HepG2 (cell line): Measurements from ENCODE around the gene SLC13A3. TPM values are rescaled to one million over a fixed set of nuclear protein-coding genes. Genes with fewer than 3 reads are reported as not detected.

Experiments
- ASH2L ChIP-seq: fragments of 300-600, 200-600 bp; sonication (generic); IDR thresholded peaks from 2 replicates; pipeline ENCODE4 v1.7.0; 2017; ENCODE audit warnings: low read depth, mild to moderate bottlenecking, moderate library complexity, mixed read lengths, low read length; ENCODE audit not compliant: insufficient read length
- CREM ChIP-seq, 2 experiments: sonication (generic) in 1 of 2; formaldehyde crosslinking in 1 of 2; IDR thresholded peaks; 2 replicates each; pipeline versions ENCODE4 v1.4.0 to v1.6.1; 2016 to 2020; ENCODE audit warnings: antibody characterized with exemption in 1 of 2, mild to moderate bottlenecking in 1 of 2, missing genetic modification reagents in 1 of 2
- ESRRA ChIP-seq: sonication (generic); formaldehyde crosslinking; IDR thresholded peaks from 2 replicates; pipeline ENCODE4 v1.5.1; 2020; ENCODE audit warnings: mild to moderate bottlenecking, low read depth, missing genetic modification reagents
- FOXA1 ChIP-seq, 2 experiments: fragments of 450-650 bp in 1 of 2; sonication (generic) in 1 of 2; formaldehyde crosslinking in 1 of 2; IDR thresholded peaks; 2 replicates each; pipeline versions ENCODE4 v1.4.0 to v1.6.1; 2016 to 2020; ENCODE audit warnings: missing genetic modification reagents in 1 of 2
- FOXO1 ChIP-seq: sonication (generic); formaldehyde crosslinking; IDR thresholded peaks from 2 replicates; pipeline ENCODE4 v1.4.0; 2020; ENCODE audit warnings: missing genetic modification reagents
- GABPB1 ChIP-seq: IDR thresholded peaks from 2 replicates; pipeline ENCODE4 v1.6.1; 2016; ENCODE audit warnings: mild to moderate bottlenecking, missing genetic modification reagents, moderate library complexity, missing compliant biosample characterization
- GTF3A ChIP-seq: sonication (generic); formaldehyde crosslinking; conservative IDR thresholded peaks from 2 replicates; pipeline ENCODE4 v1.4.0; 2020; ENCODE audit warnings: mild to moderate bottlenecking, missing genetic modification reagents
- GZF1 ChIP-seq: sonication (generic); formaldehyde crosslinking; IDR thresholded peaks from 2 replicates; pipeline ENCODE4 v1.5.1; 2020; ENCODE audit warnings: mild to moderate bottlenecking, missing genetic modification reagents
- NPAS2 ChIP-seq: sonication (generic); formaldehyde crosslinking; IDR thresholded peaks from 2 replicates; pipeline ENCODE4 v1.8.0; 2022; ENCODE audit warnings: mild to moderate bottlenecking, missing genetic modification reagents, borderline replicate concordance
- PREB ChIP-seq: sonication (generic); formaldehyde crosslinking; IDR thresholded peaks from 2 replicates; pipeline ENCODE4 v1.4.0; 2020; ENCODE audit warnings: missing genetic modification reagents
- SOX13 ChIP-seq, 3 experiments: fragments of 450-650 bp in 1 of 3; sonication (generic) in 1 of 3; formaldehyde crosslinking in 1 of 3; IDR thresholded peaks in 2 of 3; conservative IDR thresholded peaks in 1 of 3; 2 replicates each; pipeline versions ENCODE4 v1.5.0 to v1.6.1; 2016 to 2020; ENCODE audit warnings: antibody characterized with exemption in 1 of 3, mild to moderate bottlenecking in 1 of 3, missing compliant biosample characterization in 1 of 3, missing genetic modification reagents in 1 of 3, moderate library complexity in 1 of 3
- TEAD2 ChIP-seq: sonication (generic); formaldehyde crosslinking; IDR thresholded peaks from 2 replicates; pipeline ENCODE4 v1.9.0; 2021; ENCODE audit warnings: missing genetic modification reagents
- YEATS4 ChIP-seq: sonication (generic); formaldehyde crosslinking; IDR thresholded peaks from 2 replicates; pipeline ENCODE4 v1.4.0; 2020; ENCODE audit warnings: missing genetic modification reagents, borderline replicate concordance
- ZBED4 ChIP-seq: sonication (generic); formaldehyde crosslinking; IDR thresholded peaks from 2 replicates; pipeline ENCODE4 v1.4.0; 2020; ENCODE audit warnings: missing genetic modification reagents, borderline replicate concordance
- ZFP36L2 ChIP-seq: sonication (generic); formaldehyde crosslinking; IDR thresholded peaks from 2 replicates; pipeline ENCODE4 v1.4.0; 2020; ENCODE audit warnings: missing genetic modification reagents
- ZNF24 ChIP-seq: fragments of 450-650 bp; IDR thresholded peaks from 2 replicates; pipeline ENCODE4 v1.6.1; 2017; ENCODE audit warnings: antibody characterized with exemption, mild to moderate bottlenecking
- ZNF362 ChIP-seq: sonication (generic); formaldehyde crosslinking; IDR thresholded peaks from 2 replicates; pipeline ENCODE4 v1.4.0; 2020; ENCODE audit warnings: missing genetic modification reagents, mild to moderate bottlenecking, borderline replicate concordance
- ZNF577 ChIP-seq: sonication (generic); formaldehyde crosslinking; IDR thresholded peaks from 2 replicates; pipeline ENCODE4 v1.4.0; 2020; ENCODE audit warnings: mild to moderate bottlenecking, low read depth, missing genetic modification reagents, borderline replicate concordance
- ZNF589 ChIP-seq: sonication (generic); formaldehyde crosslinking; conservative IDR thresholded peaks from 2 replicates; pipeline ENCODE4 v1.8.0; 2022; ENCODE audit warnings: mild to moderate bottlenecking, moderate library complexity, missing genetic modification reagents
- ZNF639 ChIP-seq: conservative IDR thresholded peaks from 2 replicates; pipeline ENCODE4 v1.6.1; 2018; ENCODE audit warnings: missing genetic modification reagents
- ZNF891 ChIP-seq: sonication (generic); formaldehyde crosslinking; IDR thresholded peaks from 2 replicates; pipeline ENCODE4 v1.5.0; 2020; ENCODE audit warnings: mild to moderate bottlenecking, missing genetic modification reagents
- polyA plus RNA-seq, 8 experiments: library from polyadenylated mRNA; depleted of rRNA in 3 of 8; stranded (reverse) in 7 of 8; unstranded in 1 of 8; fragments of >200 nt; fragmentation: Illumina TruSeq in 4 of 8; extraction: Trizol in 4 of 8; gene quantifications; 2 replicates each; pipeline versions ENCODE4 v1.2.1 to v1.2.3, GENCODE V29; 2011 to 2016; ENCODE audit warnings: low read depth in 4 of 8, missing spikeins in 1 of 8, mixed read lengths in 1 of 8; ENCODE audit not compliant: insufficient read depth in 1 of 8
- total RNA-seq, 5 experiments: library from RNA; depleted of rRNA; stranded (reverse); fragments of >200 nt; fragmentation: Illumina TruSeq; extraction: Trizol; gene quantifications; 2 replicates each; pipeline ENCODE4 v1.2.3, GENCODE V29; 2016; ENCODE audit warnings: low read depth in 1 of 5

Gene SLC13A3
- total and polyA plus RNA-seq, 2 of the 13 experiments (the other 11 are each of a cell fraction or from before 2014, with no cell fraction given): 66.5 to 76.0 TPM

- TF ChIP-seq ZFP36L2 (CRISPR knock-in tag) (0 out of 2 replicates have a peak, but pooled peaks have one; percentile 27), ZNF639 (CRISPR knock-in tag) (peak; percentile 90), FOXO1 (CRISPR knock-in tag) (peak; percentile 100), ZNF24 (peak; percentile 70), YEATS4 (peak; percentile 97), CREM (IDR thresholded peaks at IDR 0.05) (peak; percentile 99), CREM (CRISPR knock-in tag; IDR thresholded peaks at IDR 0.05) (no peak), GABPB1 (CRISPR knock-in tag) (peak; percentile 78), ZNF577 (no peak), ESRRA (CRISPR knock-in tag) (peak; percentile 100), ZNF589 (CRISPR knock-in tag) (peak; percentile 96), GTF3A (CRISPR knock-in tag) (no peak), ZNF891 (CRISPR knock-in tag) (no peak), ZNF362 (CRISPR knock-in tag) (peak; percentile 93), PREB (no peak), TEAD2 (CRISPR knock-in tag) (no peak), GZF1 (CRISPR knock-in tag) (peak; percentile 81; the same call in 1 of the 2 replicates), ASH2L (peak; percentile 99), NPAS2 (CRISPR knock-in tag) (no peak), SOX13 (IDR thresholded peaks at IDR 0.05) (peak; percentile 100), SOX13 (CRISPR knock-in tag; conservative IDR thresholded peaks at IDR 0.05 in 1 of 2, IDR thresholded peaks at IDR 0.05 in 1 of 2) (peak; percentile 20 to 100; a peak in 2 of 4 replicates), FOXA1 (IDR thresholded peaks at IDR 0.05) (no peak), FOXA1 (CRISPR knock-in tag; IDR thresholded peaks at IDR 0.05) (peak; percentile 94), ZBED4 (CRISPR knock-in tag) (peak; percentile 100)
Measured at GRCh38 chr20:46666818-46667515, 15.7 kb upstream of the SLC13A3 start (continued).
